Body of pancreas (tissue), 4 donors: ENCODE measurements around the gene TCF3.

Source experiments
- POLR2A ChIP-seq, 3 donors: fragments of 450-650 bp; IDR thresholded peaks; one replicate each; pipeline ENCODE4 v1.6.1; 2016; ENCODE audit warnings: antibody characterized with exemption in 3 of 3, mild to moderate bottlenecking in 2 of 3
- TF ChIP-seq, protein P1 (sequence below), 7 experiments: fragments of 450-650 bp in 4 of 7; fragments of 200-600 bp in 3 of 7; sonication (generic) in 3 of 7; IDR thresholded peaks; one replicate each; pipeline ENCODE4 v1.5.1; 2016 to 2019; ENCODE audit warnings: antibody characterized with exemption in 7 of 7

DNA sequence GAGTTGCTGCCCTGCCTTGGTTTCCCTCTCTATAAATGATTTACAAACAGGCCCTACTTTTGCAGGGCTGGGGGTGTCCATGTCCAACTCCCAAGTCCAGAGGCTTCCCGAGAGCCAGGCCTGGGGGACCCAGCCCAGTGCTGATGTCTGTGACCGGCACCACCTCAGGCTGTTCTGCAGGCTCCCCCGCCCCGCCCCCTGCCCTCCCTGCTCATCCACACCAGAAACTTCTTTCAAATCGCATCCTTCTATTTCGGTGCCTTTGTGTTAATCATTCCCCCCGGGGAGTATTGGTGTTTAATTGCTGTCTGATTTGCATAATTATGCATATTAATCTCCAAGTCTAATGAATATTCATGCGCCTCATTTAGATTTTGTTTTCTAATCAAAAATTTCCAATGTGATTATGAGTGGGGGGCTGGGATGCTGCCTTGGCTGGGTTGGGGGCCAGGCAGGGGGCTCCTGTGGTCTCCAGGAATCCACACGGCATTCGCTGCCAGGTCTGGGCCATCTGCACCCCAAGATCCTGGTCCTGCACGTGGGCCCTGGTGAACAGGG lies 19.1 kb downstream of the TCF3 start:
- TF ChIP-seq, protein P1, sequence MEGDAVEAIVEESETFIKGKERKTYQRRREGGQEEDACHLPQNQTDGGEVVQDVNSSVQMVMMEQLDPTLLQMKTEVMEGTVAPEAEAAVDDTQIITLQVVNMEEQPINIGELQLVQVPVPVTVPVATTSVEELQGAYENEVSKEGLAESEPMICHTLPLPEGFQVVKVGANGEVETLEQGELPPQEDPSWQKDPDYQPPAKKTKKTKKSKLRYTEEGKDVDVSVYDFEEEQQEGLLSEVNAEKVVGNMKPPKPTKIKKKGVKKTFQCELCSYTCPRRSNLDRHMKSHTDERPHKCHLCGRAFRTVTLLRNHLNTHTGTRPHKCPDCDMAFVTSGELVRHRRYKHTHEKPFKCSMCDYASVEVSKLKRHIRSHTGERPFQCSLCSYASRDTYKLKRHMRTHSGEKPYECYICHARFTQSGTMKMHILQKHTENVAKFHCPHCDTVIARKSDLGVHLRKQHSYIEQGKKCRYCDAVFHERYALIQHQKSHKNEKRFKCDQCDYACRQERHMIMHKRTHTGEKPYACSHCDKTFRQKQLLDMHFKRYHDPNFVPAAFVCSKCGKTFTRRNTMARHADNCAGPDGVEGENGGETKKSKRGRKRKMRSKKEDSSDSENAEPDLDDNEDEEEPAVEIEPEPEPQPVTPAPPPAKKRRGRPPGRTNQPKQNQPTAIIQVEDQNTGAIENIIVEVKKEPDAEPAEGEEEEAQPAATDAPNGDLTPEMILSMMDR (IDR thresholded peaks at IDR 0.05), result no peak
- TF ChIP-seq POLR2A (IDR thresholded peaks at IDR 0.05), result no peak
